Neural progenitor cell (in vitro differentiated cells): ENCODE data around the gene FRMPD4. TPM values are rescaled to one million over a fixed set of nuclear protein-coding genes. Genes with fewer than 3 reads are reported as not detected.

Source experiments
- DNase-seq: peaks from one replicate; pipeline ENCODE4 v3.0.0-alpha.2; 2016; ENCODE audit warnings: low spot score
- H2AFZ ChIP-seq: fragments of 200-600 bp; sonication (generic); replicated peaks from 2 replicates; pipeline ENCODE4 v1.6.1; 2016; ENCODE audit warnings: antibody characterized with exemption
- H3F3A ChIP-seq: fragments of 200-600 bp; sonication (generic); 2 replicates; pipeline ENCODE4 v1.6.1; 2016; ENCODE audit warnings: antibody characterized with exemption, low read depth
- H3K27ac ChIP-seq: fragments of 200-600 bp; sonication (generic); 2 replicates; pipeline ENCODE4 v1.5.1; 2016; ENCODE audit warnings: mild to moderate bottlenecking
- H3K27me3 ChIP-seq: fragments of 200-600 bp; sonication (generic); 2 replicates; pipeline ENCODE4 v1.6.1; 2016; ENCODE audit warnings: mild to moderate bottlenecking, moderate library complexity
- H3K36me3 ChIP-seq: fragments of 200-600 bp; sonication (generic); 2 replicates; pipeline ENCODE4 v1.5.1; 2016
- H3K4me1 ChIP-seq: fragments of 200-600 bp; sonication (generic); 2 replicates; pipeline ENCODE4 v1.6.1; 2016; ENCODE audit warnings: mixed run types
- H3K4me2 ChIP-seq: fragments of 200-600 bp; sonication (generic); 2 replicates; pipeline ENCODE4 v1.6.1; 2016
- H3K4me3 ChIP-seq: fragments of 200-600 bp; sonication (generic); 2 replicates; pipeline ENCODE4 v1.5.1; 2016
- H3K79me2 ChIP-seq: fragments of 200-600 bp; sonication (generic); 2 replicates; pipeline ENCODE4 v1.6.1; 2016; ENCODE audit warnings: low read depth
- H3K9ac ChIP-seq: fragments of 200-600 bp; sonication (generic); 2 replicates; pipeline ENCODE4 v1.6.1; 2016
- H3K9me3 ChIP-seq: fragments of 200-600 bp; sonication (generic); 2 replicates; pipeline ENCODE4 v1.5.1; 2016; ENCODE audit warnings: low read depth
- H4K20me1 ChIP-seq: fragments of 200-600 bp; sonication (generic); 2 replicates; pipeline ENCODE4 v1.6.1; 2016; ENCODE audit warnings: low read depth
- H3K27ac Mint-ChIP-seq: 3 replicates; pipeline ENCODE4 v1.8.0; 2021; ENCODE audit warnings: mixed read lengths
- H3K27me3 Mint-ChIP-seq: 2 replicates; pipeline ENCODE4 v1.8.0; 2022; ENCODE audit warnings: low read depth, mild to moderate bottlenecking, inconsistent platforms, moderate library complexity, mixed read lengths; ENCODE audit not compliant: insufficient read depth
- H3K36me3 Mint-ChIP-seq: 3 replicates; pipeline ENCODE4 v1.8.0; 2021; ENCODE audit warnings: mixed read lengths
- H3K4me1 Mint-ChIP-seq: 3 replicates; pipeline ENCODE4 v1.8.0; 2021; ENCODE audit warnings: mixed read lengths
- H3K4me3 Mint-ChIP-seq: 3 replicates; pipeline ENCODE4 v1.8.0; 2021; ENCODE audit warnings: mild to moderate bottlenecking, moderate library complexity, mixed read lengths
- H3K9me3 Mint-ChIP-seq: 3 replicates; pipeline ENCODE4 v1.8.0; 2020; ENCODE audit warnings: mixed read lengths
- EZH2 ChIP-seq: fragments of 200-600 bp; sonication (generic); IDR thresholded peaks from 2 replicates; pipeline ENCODE4 v1.6.1; 2017; ENCODE audit warnings: antibody characterized with exemption, mild to moderate bottlenecking, moderate library complexity
- EZH2phosphoT487 ChIP-seq: fragments of 200-600 bp; sonication (generic); IDR thresholded peaks from 2 replicates; pipeline ENCODE4 v1.6.1; 2017; ENCODE audit warnings: antibody characterized with exemption
- total RNA-seq: library from RNA; depleted of rRNA; stranded (reverse); fragments of >200 nt; gene quantifications from 2 replicates; pipeline ENCODE4 v1.2.3, GENCODE V29; 2015; ENCODE audit warnings: low replicate concordance
- TF ChIP-seq, protein P1 (sequence below): fragments of 200-600 bp; sonication (generic); IDR thresholded peaks from 2 replicates; pipeline ENCODE4 v1.5.1; 2017; ENCODE audit warnings: antibody characterized with exemption, mild to moderate bottlenecking

FRMPD4 gene
- total RNA-seq, 1 donor from 2014 or later: not detected

DNA sequence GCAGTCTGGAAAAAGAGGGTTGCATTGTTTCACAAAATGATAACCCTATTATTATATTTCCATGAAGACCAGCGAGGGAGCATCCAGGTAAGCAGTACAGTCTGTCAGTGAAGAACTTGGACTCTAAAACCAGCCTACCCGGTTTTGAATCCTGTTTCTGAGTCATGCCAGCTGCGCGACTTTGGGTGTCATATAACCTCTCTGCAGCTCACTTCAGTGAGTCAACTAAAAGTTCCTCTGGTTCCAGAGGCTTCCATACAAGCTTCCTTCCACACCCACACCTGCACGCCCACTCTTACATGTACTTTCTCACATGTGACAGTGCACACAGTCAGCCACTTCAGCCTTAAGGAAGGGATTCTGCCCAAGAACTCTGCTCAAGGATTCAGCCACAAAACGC is 603.1 kb downstream of the FRMPD4 start:
- Histone ChIP-seq H3K4me1 (no peaks in the 10 kb centered on the region), H2AFZ (no peak overlapping the region), H3K4me3 (no peak overlapping the region), H3K27ac (no peak overlapping the region), H3K79me2 (no peaks in the 10 kb centered on the region), H3F3A (no peaks in the 10 kb centered on the region), H3K36me3 (no peaks in the 10 kb centered on the region), H3K4me2 (no peak overlapping the region), H3K27me3 (no peaks in the 10 kb centered on the region), H4K20me1 (no peaks in the 10 kb centered on the region), H3K9me3 (no peaks in the 10 kb centered on the region), H3K9ac (no peak overlapping the region)
- DNase-seq: no peak
- Mint-ChIP-seq H3K36me3 (no peaks in the 10 kb centered on the region), H3K27ac (no peak overlapping the region), H3K9me3 (peaks cover 4% of the 10 kb centered on the region), H3K27me3 (peaks cover 2% of the 10 kb centered on the region), H3K4me3 (no peak overlapping the region), H3K4me1 (no peaks in the 10 kb centered on the region)
- no peak for TF ChIP-seq EZH2phosphoT487
- TF ChIP-seq, protein P1, sequence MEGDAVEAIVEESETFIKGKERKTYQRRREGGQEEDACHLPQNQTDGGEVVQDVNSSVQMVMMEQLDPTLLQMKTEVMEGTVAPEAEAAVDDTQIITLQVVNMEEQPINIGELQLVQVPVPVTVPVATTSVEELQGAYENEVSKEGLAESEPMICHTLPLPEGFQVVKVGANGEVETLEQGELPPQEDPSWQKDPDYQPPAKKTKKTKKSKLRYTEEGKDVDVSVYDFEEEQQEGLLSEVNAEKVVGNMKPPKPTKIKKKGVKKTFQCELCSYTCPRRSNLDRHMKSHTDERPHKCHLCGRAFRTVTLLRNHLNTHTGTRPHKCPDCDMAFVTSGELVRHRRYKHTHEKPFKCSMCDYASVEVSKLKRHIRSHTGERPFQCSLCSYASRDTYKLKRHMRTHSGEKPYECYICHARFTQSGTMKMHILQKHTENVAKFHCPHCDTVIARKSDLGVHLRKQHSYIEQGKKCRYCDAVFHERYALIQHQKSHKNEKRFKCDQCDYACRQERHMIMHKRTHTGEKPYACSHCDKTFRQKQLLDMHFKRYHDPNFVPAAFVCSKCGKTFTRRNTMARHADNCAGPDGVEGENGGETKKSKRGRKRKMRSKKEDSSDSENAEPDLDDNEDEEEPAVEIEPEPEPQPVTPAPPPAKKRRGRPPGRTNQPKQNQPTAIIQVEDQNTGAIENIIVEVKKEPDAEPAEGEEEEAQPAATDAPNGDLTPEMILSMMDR: no peak
- TF ChIP-seq EZH2: no peak

DNA sequence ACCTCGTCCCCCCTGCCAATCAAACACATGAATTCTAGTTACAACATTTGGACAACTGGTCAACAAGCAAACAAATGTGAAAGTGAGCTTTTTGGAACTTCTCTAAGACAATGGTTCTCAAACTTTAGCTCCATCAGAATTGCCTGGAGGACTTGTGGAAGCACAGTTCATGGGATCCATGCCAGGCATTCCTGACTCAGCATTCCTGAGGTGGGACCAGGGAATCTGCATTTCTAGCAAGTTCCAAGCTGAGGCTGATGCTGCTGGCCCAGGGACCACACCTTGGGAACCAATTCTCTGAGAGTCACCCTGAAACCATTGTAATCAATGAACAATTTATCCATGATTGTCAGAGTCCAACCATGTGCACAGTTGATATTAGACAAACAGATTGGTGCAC is 609.2 kb downstream of the FRMPD4 start:
- H4K20me1 ChIP-seq: no peaks in the 10 kb centered on the region
- Mint-ChIP-seq H3K4me1 (no peaks in the 10 kb centered on the region), H3K27me3 (peaks cover 3% of the 10 kb centered on the region), H3K36me3 (no peaks in the 10 kb centered on the region), H3K9me3 (peaks cover 2% of the 10 kb centered on the region), H3K4me3 (no peak overlapping the region), H3K27ac (no peak overlapping the region)
- no peak overlapping the region for H3K4me2 ChIP-seq
- no peak overlapping the region for H3K4me3 ChIP-seq
- H3K27ac ChIP-seq: no peak overlapping the region
- H3K79me2 ChIP-seq: no peaks in the 10 kb centered on the region
- no peaks in the 10 kb centered on the region for H3K27me3 ChIP-seq
- H3K4me1 ChIP-seq: no peaks in the 10 kb centered on the region
- H3F3A ChIP-seq: no peaks in the 10 kb centered on the region
- no peak for DNase-seq
- peaks cover 5% of the 10 kb centered on the region for H3K9me3 ChIP-seq
- H3K9ac ChIP-seq: no peak overlapping the region
- no peak overlapping the region for H2AFZ ChIP-seq
- TF ChIP-seq EZH2phosphoT487 (no peak), EZH2 (no peak)
- TF ChIP-seq, protein P1: no peak
- H3K36me3 ChIP-seq: no peaks in the 10 kb centered on the region

DNA sequence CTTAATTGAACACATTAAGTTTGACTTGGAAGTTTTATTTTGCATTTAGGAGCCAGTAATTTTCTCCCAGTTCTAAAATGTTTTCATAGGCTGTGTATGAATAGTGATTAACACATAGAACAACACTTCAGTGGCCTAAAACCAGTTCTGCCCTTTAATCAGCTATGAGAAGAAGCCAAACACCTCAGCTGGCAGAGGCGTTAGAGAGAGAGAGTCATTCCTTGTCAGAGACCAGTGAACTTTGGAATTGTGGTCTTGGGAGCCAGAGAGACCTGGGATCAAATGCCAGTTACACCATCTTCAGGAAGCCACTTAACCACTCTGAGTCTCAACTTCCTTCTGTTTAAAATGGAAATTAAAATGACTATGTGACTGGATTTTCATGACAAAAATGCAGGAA is 613.6 kb downstream of the FRMPD4 start:
- no peaks in the 10 kb centered on the region for H3K27me3 ChIP-seq
- H3K27ac Mint-ChIP-seq: no peak overlapping the region
- H3K4me1 Mint-ChIP-seq: no peaks in the 10 kb centered on the region
- H3K79me2 ChIP-seq: no peaks in the 10 kb centered on the region
- no peaks in the 10 kb centered on the region for H3K4me1 ChIP-seq
- no peaks in the 10 kb centered on the region for H3K36me3 Mint-ChIP-seq
- H3K27ac ChIP-seq: no peak overlapping the region
- peaks cover under 1% of the 10 kb centered on the region for H3K27me3 Mint-ChIP-seq
- no peaks in the 10 kb centered on the region for H3K36me3 ChIP-seq
- no peaks in the 10 kb centered on the region for H4K20me1 ChIP-seq
- peaks cover 5% of the 10 kb centered on the region for H3K9me3 ChIP-seq
- H3K9me3 Mint-ChIP-seq: peaks cover 3% of the 10 kb centered on the region
- TF ChIP-seq EZH2phosphoT487 (no peak), EZH2 (no peak)
- TF ChIP-seq, protein P1: no peak
- H3F3A ChIP-seq: no peaks in the 10 kb centered on the region
- no peak overlapping the region for H3K4me2 ChIP-seq
- no peak overlapping the region for H3K4me3 ChIP-seq
- no peak overlapping the region for H3K4me3 Mint-ChIP-seq
- H3K9ac ChIP-seq: no peak overlapping the region
- no peak overlapping the region for H2AFZ ChIP-seq
- no peak for DNase-seq

DNA sequence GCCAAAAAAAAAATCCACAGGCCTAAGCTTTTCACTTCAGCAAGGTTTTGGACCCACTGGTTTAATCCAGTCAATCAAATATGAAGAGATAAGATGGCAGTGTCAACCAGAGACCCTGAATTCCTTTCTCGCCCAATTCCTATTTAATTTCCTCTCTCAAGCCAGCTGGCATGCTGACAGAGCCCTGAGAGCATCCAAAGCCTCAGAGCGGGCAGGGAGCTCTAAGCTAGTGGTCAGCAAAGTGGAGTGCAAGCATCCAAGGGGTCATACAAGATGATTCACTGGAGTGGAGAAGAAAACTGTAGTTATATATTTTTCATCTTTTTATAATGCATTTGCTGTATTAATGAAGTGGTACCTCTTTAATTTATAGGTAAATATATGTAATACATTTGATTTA is 615.1 kb downstream of the FRMPD4 start:
- H3K9me3 ChIP-seq: peaks cover 5% of the 10 kb centered on the region
- H2AFZ ChIP-seq: no peak overlapping the region
- DNase-seq: no peak
- H3K4me3 ChIP-seq: no peak overlapping the region
- no peak overlapping the region for H3K9ac ChIP-seq
- Mint-ChIP-seq H3K36me3 (no peaks in the 10 kb centered on the region), H3K27me3 (no peaks in the 10 kb centered on the region), H3K9me3 (peaks cover 3% of the 10 kb centered on the region), H3K4me3 (no peak overlapping the region), H3K27ac (no peak overlapping the region), H3K4me1 (no peaks in the 10 kb centered on the region)
- H4K20me1 ChIP-seq: no peaks in the 10 kb centered on the region
- no peaks in the 10 kb centered on the region for H3K4me1 ChIP-seq
- no peak overlapping the region for H3K4me2 ChIP-seq
- no peaks in the 10 kb centered on the region for H3K27me3 ChIP-seq
- TF ChIP-seq EZH2: no peak
- no peak for TF ChIP-seq EZH2phosphoT487
- TF ChIP-seq, protein P1: no peak
- no peak overlapping the region for H3K27ac ChIP-seq
- H3K79me2 ChIP-seq: no peaks in the 10 kb centered on the region
- no peaks in the 10 kb centered on the region for H3F3A ChIP-seq
- no peaks in the 10 kb centered on the region for H3K36me3 ChIP-seq
